CD4-positive, alpha-beta T cell treated with Interleukin-21 for 1 hour (primary cell): ENCODE results near the gene ARHGEF16.

Experiments used
- DNase-seq: peaks from one replicate; pipeline ENCODE4 v3.0.0-alpha.2; 2020

Gene ARHGEF16

GRCh38 chr1:3423245-3423829, 31.1 kb upstream of the ARHGEF16 start:
- DNase-seq, result no peak

- DNase-seq, result no peak
Measured at GRCh38 chr1:3423896-3424611, 30.4 kb upstream of the ARHGEF16 start.

- no peak for DNase-seq
Measured at GRCh38 chr1:3425486-3426215, 28.8 kb upstream of the ARHGEF16 start.

- DNase-seq, result no peak
Measured at GRCh38 chr1:3426956-3427535, 27.4 kb upstream of the ARHGEF16 start.

- DNase-seq, result no peak
Measured at GRCh38 chr1:3427711-3428704, 26.5 kb upstream of the ARHGEF16 start.

GRCh38 chr1:3428899-3429298, 25.6 kb upstream of the ARHGEF16 start:
- no peak for DNase-seq

GRCh38 chr1:3429320-3429719, 25.1 kb upstream of the ARHGEF16 start:
- DNase-seq, result no peak

GRCh38 chr1:3429766-3430165, 24.7 kb upstream of the ARHGEF16 start:
- no peak for DNase-seq

- no peak for DNase-seq
Measured at GRCh38 chr1:3430406-3430805, 24.1 kb upstream of the ARHGEF16 start.

- DNase-seq, result no peak
Measured at GRCh38 chr1:3430820-3431219, 23.6 kb upstream of the ARHGEF16 start.

GRCh38 chr1:3431266-3431665, 23.2 kb upstream of the ARHGEF16 start:
- no peak for DNase-seq

- DNase-seq, result no peak
Measured at GRCh38 chr1:3431686-3432085, 22.8 kb upstream of the ARHGEF16 start.

- no peak for DNase-seq
Measured at GRCh38 chr1:3432306-3432705, 22.2 kb upstream of the ARHGEF16 start.

- DNase-seq, result no peak
Measured at GRCh38 chr1:3433076-3433475, 21.4 kb upstream of the ARHGEF16 start.

GRCh38 chr1:3433596-3434320, 20.7 kb upstream of the ARHGEF16 start:
- DNase-seq, result no peak

- DNase-seq, result no peak
Measured at GRCh38 chr1:3434406-3435110, 19.9 kb upstream of the ARHGEF16 start.

- no peak for DNase-seq
Measured at GRCh38 chr1:3435666-3436065, 18.8 kb upstream of the ARHGEF16 start.

- no peak for DNase-seq
Measured at GRCh38 chr1:3436451-3436850, 18.0 kb upstream of the ARHGEF16 start.

- DNase-seq, result no peak
Measured at GRCh38 chr1:3436901-3437300, 17.6 kb upstream of the ARHGEF16 start.

- DNase-seq, result no peak
Measured at GRCh38 chr1:3438661-3439180, 15.7 kb upstream of the ARHGEF16 start.
